C4-2B (cell line): ENCODE data around the gene CFAP46.

Source experiments
- ZFX ChIP-seq: fragments of 450-650 bp; IDR thresholded peaks from 2 replicates; pipeline ENCODE4 v1.6.1; 2017
- TF ChIP-seq, protein P1 (sequence below): fragments of 450-650 bp; conservative IDR thresholded peaks from 2 replicates; pipeline ENCODE4 v1.5.1; 2017; ENCODE audit warnings: mild to moderate bottlenecking

DNA sequence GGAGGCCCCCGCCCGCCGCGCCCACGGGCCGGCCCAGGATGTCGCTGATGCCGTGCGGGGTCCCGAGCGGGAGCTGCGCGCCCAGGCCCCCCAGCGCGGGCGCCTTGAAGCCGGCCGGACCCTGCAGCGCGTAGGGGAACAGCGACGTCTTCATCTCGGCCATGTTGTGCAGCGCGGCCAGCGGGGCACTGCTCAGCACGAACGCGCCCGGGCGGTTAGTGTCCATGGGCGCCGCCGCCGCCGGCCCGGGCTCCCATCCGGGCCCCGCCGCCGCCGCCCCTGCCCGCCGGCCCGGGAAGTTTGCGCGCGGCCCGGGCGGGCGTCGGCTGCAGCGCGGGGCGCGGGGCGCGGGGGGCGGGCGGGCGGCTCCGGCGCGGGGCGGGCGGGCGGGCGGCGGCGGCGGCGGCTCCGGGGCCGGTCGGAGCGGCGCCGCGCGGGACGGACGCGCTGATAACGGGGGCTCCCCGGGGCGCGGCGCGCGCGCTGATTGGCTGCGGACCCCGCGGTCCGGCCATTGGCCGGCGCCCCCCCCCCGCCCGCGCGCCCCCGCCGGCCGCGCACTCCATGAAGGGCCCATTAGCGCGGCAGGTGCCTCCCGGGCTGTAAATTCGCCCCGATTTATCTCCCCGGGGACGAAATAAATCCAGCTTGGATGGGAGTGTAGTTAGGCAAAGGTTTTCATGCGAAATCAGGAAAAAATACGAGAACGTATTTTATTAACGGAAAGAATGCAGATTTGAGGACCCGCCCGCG, 156.5 kb downstream of the CFAP46 start, which contains the start of gene NKX6-2:
- TF ChIP-seq, protein P1, sequence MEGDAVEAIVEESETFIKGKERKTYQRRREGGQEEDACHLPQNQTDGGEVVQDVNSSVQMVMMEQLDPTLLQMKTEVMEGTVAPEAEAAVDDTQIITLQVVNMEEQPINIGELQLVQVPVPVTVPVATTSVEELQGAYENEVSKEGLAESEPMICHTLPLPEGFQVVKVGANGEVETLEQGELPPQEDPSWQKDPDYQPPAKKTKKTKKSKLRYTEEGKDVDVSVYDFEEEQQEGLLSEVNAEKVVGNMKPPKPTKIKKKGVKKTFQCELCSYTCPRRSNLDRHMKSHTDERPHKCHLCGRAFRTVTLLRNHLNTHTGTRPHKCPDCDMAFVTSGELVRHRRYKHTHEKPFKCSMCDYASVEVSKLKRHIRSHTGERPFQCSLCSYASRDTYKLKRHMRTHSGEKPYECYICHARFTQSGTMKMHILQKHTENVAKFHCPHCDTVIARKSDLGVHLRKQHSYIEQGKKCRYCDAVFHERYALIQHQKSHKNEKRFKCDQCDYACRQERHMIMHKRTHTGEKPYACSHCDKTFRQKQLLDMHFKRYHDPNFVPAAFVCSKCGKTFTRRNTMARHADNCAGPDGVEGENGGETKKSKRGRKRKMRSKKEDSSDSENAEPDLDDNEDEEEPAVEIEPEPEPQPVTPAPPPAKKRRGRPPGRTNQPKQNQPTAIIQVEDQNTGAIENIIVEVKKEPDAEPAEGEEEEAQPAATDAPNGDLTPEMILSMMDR, result no peak
- TF ChIP-seq ZFX, result no peak
